Skeletal muscle tissue (tissue), 1 donor: ENCODE results near the gene ARHGAP36. TPM values are rescaled to one million over a fixed set of nuclear protein-coding genes. Genes with fewer than 3 reads are reported as not detected.

Source experiments
- total RNA-seq: library from RNA; depleted of rRNA; stranded (reverse); fragments of >200 nt; gene quantifications from one replicate; pipeline ENCODE4 v1.2.3, GENCODE V29; 2014

The ARHGAP36 gene
- total RNA-seq, 1 donor from 2014 or later = 292 TPM

Other genes with a start within 250 kb of the ARHGAP36 start
- 11.5 TPM for gene ENOX2, start 155.1 kb upstream of the ARHGAP36 start, total RNA-seq
- 59.5 TPM for gene IGSF1, start 231.0 kb downstream of the ARHGAP36 start, total RNA-seq